Psoas muscle (tissue), 8 donors: ENCODE data around the gene TPM3. TPM values are rescaled to one million over a fixed set of nuclear protein-coding genes. Genes with fewer than 3 reads are reported as not detected.

Experiments
- ATAC-seq, 4 donors: fragments of 200-7000 bp; cut with Tn5 transposase; one replicate each; pipeline ENCODE4 v1.9.1; 2020; ENCODE audit warnings: moderate library complexity in 3 of 4, mild to moderate bottlenecking in 2 of 4
- DNase-seq, 2 donors: peaks; one replicate each; pipeline ENCODE4 v3.0.0-alpha.2; 2020
- H3K27ac ChIP-seq: fragments of 200-600 bp; one replicate; pipeline ENCODE4 v1.8.0; 2022
- H3K27me3 ChIP-seq, 3 donors: fragments of 200-600 bp in 1 of 3; one replicate each; pipeline versions ENCODE4 v1.6.1 to v1.8.0; 2013 to 2022; ENCODE audit warnings: low read length in 2 of 3, mild to moderate bottlenecking in 2 of 3, moderate library complexity in 1 of 3; ENCODE audit not compliant: insufficient read depth in 3 of 3
- H3K36me3 ChIP-seq, 2 donors: fragments of 200-600 bp in 1 of 2; one replicate each; pipeline versions ENCODE4 v1.6.1 to v1.8.0; 2013 to 2022; ENCODE audit warnings: low read depth in 1 of 2, mild to moderate bottlenecking in 1 of 2, moderate library complexity in 1 of 2; ENCODE audit not compliant: insufficient read depth in 1 of 2
- H3K4me1 ChIP-seq: fragments of 200-600 bp; one replicate; pipeline ENCODE4 v1.8.0; 2022
- H3K4me3 ChIP-seq: fragments of 200-600 bp; one replicate; pipeline ENCODE4 v1.8.0; 2022; ENCODE audit warnings: mild to moderate bottlenecking
- H3K9me3 ChIP-seq: fragments of 200-600 bp; one replicate; pipeline ENCODE4 v1.8.0; 2022
- CTCF ChIP-seq: fragments of 200-600 bp; IDR thresholded peaks from one replicate; pipeline ENCODE4 v1.8.0; 2022; ENCODE audit warnings: antibody characterized with exemption
- WGBS, 3 donors: extraction: QIAGEN DNeasy Blood & Tissue Kit; methylation state at CpG; one replicate each; pipeline versions ENCODE4 v1.1.6 to v1.1.7; 2013; 5-methylcytosine and 5-hydroxymethylcytosine counted together
- intact Hi-C, 2 donors: fragments of 100-400 bp; cut with DNase I; formaldehyde crosslinking; loops; one replicate each; pipeline versions ENCODE4 v1.11.0 to v1.14.2; 2022
- polyA plus RNA-seq, 3 donors: library from polyadenylated mRNA; stranded (reverse); fragments of 200-250 nt; gene quantifications; one replicate each; pipeline ENCODE4 v1.2.3, GENCODE V29; 2013
- total RNA-seq, 4 donors: library from RNA; stranded (reverse); fragmentation: NEBNext Ultra II Directional in 2 of 4; extraction: Animal tissue kit (Norgen Biotek cat#: 25700) in 2 of 4; gene quantifications; one replicate each; pipeline versions ENCODE4 v1.2.1 to v1.2.4, GENCODE V29; 2021 to 2023
- donor health status: healthy with polysubstance abuse.
- donor health status: DM: no; HTN: no; CAD: no; lungs with moderate emphysema.
- donor health status: Bipolar disorder and iron deficiency.
- donor health status: healthy.
- donor health status: DM: yes; HTN: yes; CAD: no.
- donor health status: DM: no; HTN: no; CAD: no.
- donor health status: DM: no; HTN: no; CAD: no.
- donor health status: DM: yes; HTN: yes; CAD: no.

The TPM3 gene
- total and polyA plus RNA-seq, 7 donors, result 1,778 to 3,898 (median 2,728) TPM

GRCh38 chr1:154220071-154220969 lies 28.4 kb upstream of the TPM3 start, which contains the start of gene UBAP2L:
UBAP2L (plus strand) TSS chr1:154220955; CDS start chr1:154225124, 4,169 bp downstream.
- peak within 1 kb of the TSS; percentile 99 for H3K27ac ChIP-seq
- H3K27me3 ChIP-seq, result no peaks in the 10 kb centered on the region
- 0 to 1% (median 0%) methylated on average over 62 to 73 of the region's 73 CpGs for WGBS, 3 donors
- peak within 1 kb of the TSS; percentile 96 for H3K4me3 ChIP-seq
- peaks cover 6 to 39% of the 10 kb centered on the region in 2 donors for H3K36me3 ChIP-seq
- no peaks in the 10 kb centered on the region for H3K9me3 ChIP-seq
- intact Hi-C loops, result loop anchor here in 1 of 2 donors (5.0 kb wide), 1 partner anchor 337 kb away; the partner anchor contains the start of gene UBE2Q1
- TF ChIP-seq CTCF, result no peak
- H3K4me1 ChIP-seq, result peaks cover 54% of the 10 kb centered on the region
- peak; percentile 100 for DNase-seq
- ATAC-seq, result peak; percentile 95 to 97 (median 96)

GRCh38 chr1:154219541-154219940 lies 27.6 kb upstream of the TPM3 start:
- no peaks in the 10 kb centered on the region for H3K27me3 ChIP-seq
- peaks cover 51% of the 10 kb centered on the region for H3K4me1 ChIP-seq
- H3K4me3 ChIP-seq, result peak overlapping the region; percentile 96
- ATAC-seq (peak in 1 of 4 donors; percentile 39), DNase-seq (no peak)
- 11 to 14% (median 12%) methylated on average over 5 of the region's 5 CpGs for WGBS, 3 donors
- intact Hi-C loops, result no loop called here
- H3K36me3 ChIP-seq, result peaks cover 6 to 33% of the 10 kb centered on the region in 2 donors
- peak overlapping the region; percentile 99 for H3K27ac ChIP-seq
- TF ChIP-seq CTCF, result no peak
- H3K9me3 ChIP-seq, result no peaks in the 10 kb centered on the region

- TF ChIP-seq CTCF, result no peak
- ATAC-seq (no peak), DNase-seq (no peak)
- Histone ChIP-seq H3K36me3 (peaks cover 6 to 42% of the 10 kb centered on the region in 2 donors), H3K4me3 (peak overlapping the region; percentile 96), H3K27me3 (no peaks in the 10 kb centered on the region), H3K9me3 (no peaks in the 10 kb centered on the region), H3K4me1 (peaks cover 42% of the 10 kb centered on the region), H3K27ac (peak overlapping the region; percentile 99)
- intact Hi-C loops, result no loop called here
- 48 to 60% (median 50%) methylated on average over 3 of the region's 3 CpGs for WGBS, 3 donors
These were observed 26.6 kb upstream of the TPM3 start for GRCh38 chr1:154218545-154218944.

- Histone ChIP-seq H3K27me3 (no peaks in the 10 kb centered on the region), H3K27ac (no peak overlapping the region), H3K4me3 (no peak overlapping the region), H3K36me3 (peaks cover 18 to 83% of the 10 kb centered on the region in 2 donors), H3K9me3 (no peaks in the 10 kb centered on the region), H3K4me1 (peaks cover 18% of the 10 kb centered on the region)
- DNase-seq (no peak), ATAC-seq (no peak)
- intact Hi-C loops, result no loop called here
- WGBS, 3 donors, result 92 to 96% (median 95%) methylated on average over 1 of the region's 1 CpG
- TF ChIP-seq CTCF, result no peak
These were observed 21.4 kb upstream of the TPM3 start for GRCh38 chr1:154213274-154213673.
